AG09309 (cell line): Measurements from ENCODE around the gene CCDC18.
"Not testable (repeated sequence)": the region's sequence is repeated elsewhere in the genome, so short reads cannot be mapped to it uniquely, and the experiment has no call there.

Experiments used
- DNase-seq: peaks from one replicate; pipeline ENCODE4 v3.0.0-alpha.2; 2010; ENCODE audit warnings: low read depth
- H3K4me3 ChIP-seq: 2 replicates; pipeline ENCODE4 v1.5.1; 2011; ENCODE audit warnings: mild to moderate bottlenecking, low read depth, low read length, moderate library complexity; ENCODE audit not compliant: control insufficient read depth
- CTCF ChIP-seq: IDR thresholded peaks from 2 replicates; pipeline ENCODE4 v1.5.1; 2011; ENCODE audit warnings: mild to moderate bottlenecking, low read depth, low read length, inconsistent platforms; ENCODE audit not compliant: insufficient read depth, control insufficient read depth; ENCODE audit errors: missing control alignments

Gene CCDC18

GRCh38 chr1:93275634-93276295 lies 95.2 kb downstream of the CCDC18 start:
- TF ChIP-seq CTCF, result no peak
- H3K4me3 ChIP-seq, result no peak overlapping the region
- no peak for DNase-seq

- H3K4me3 ChIP-seq, DNase-seq: not testable (repeated sequence)
Observed at GRCh38 chr1:93277530-93277929, 97.0 kb downstream of the CCDC18 start.

GRCh38 chr1:93283496-93283895 lies 103.0 kb downstream of the CCDC18 start:
- TF ChIP-seq CTCF, result no peak
- no peak overlapping the region for H3K4me3 ChIP-seq
- DNase-seq, result no peak

GRCh38 chr1:93288558-93288957 lies 108.0 kb downstream of the CCDC18 start:
- no peak for TF ChIP-seq CTCF
- DNase-seq, result no peak
- no peak overlapping the region for H3K4me3 ChIP-seq

- TF ChIP-seq CTCF, result no peak
- H3K4me3 ChIP-seq, result no peak overlapping the region
- no peak for DNase-seq
Observed at GRCh38 chr1:93296555-93297154, 116.1 kb downstream of the CCDC18 start.

- H3K4me3 ChIP-seq, result no peak overlapping the region
- DNase-seq, result no peak
- TF ChIP-seq CTCF, result no peak
Observed at GRCh38 chr1:93301131-93301530, 120.6 kb downstream of the CCDC18 start.

GRCh38 chr1:93302078-93302477 lies 121.6 kb downstream of the CCDC18 start:
- no peak for TF ChIP-seq CTCF
- no peak for DNase-seq
- no peak overlapping the region for H3K4me3 ChIP-seq
